MM.1S (cell line): Measurements from ENCODE around the gene PTPRD.

Experiments used
- DNase-seq: peaks from one replicate; pipeline ENCODE4 v3.0.0-alpha.2; 2015
- H2AFZ ChIP-seq: fragments of 300-600 bp; sonication (generic); 2 replicates; pipeline ENCODE4 v1.6.0; 2016; ENCODE audit warnings: antibody characterized with exemption, low read length
- H3F3A ChIP-seq: fragments of 300-600 bp; sonication (generic); 2 replicates; pipeline ENCODE4 v1.6.1; 2016; ENCODE audit warnings: mild to moderate bottlenecking, antibody characterized with exemption, low read length, moderate library complexity, mixed read lengths; ENCODE audit not compliant: insufficient read depth
- H3K27ac ChIP-seq: fragments of 300-600 bp; sonication (generic); 2 replicates; pipeline ENCODE4 v1.5.1; 2016; ENCODE audit warnings: mild to moderate bottlenecking, low read length
- H3K27me3 ChIP-seq: fragments of 300-600 bp; sonication (generic); replicated peaks from 2 replicates; pipeline ENCODE4 v1.6.0; 2016; ENCODE audit warnings: low read length; ENCODE audit not compliant: insufficient read depth
- H3K36me3 ChIP-seq: fragments of 300-600 bp; sonication (generic); replicated peaks from 2 replicates; pipeline ENCODE4 v1.6.1; 2016; ENCODE audit warnings: mild to moderate bottlenecking, low read length, mixed read lengths; ENCODE audit not compliant: insufficient read depth
- H3K4me1 ChIP-seq: fragments of 300-600 bp; sonication (generic); 2 replicates; pipeline ENCODE4 v1.6.1; 2016; ENCODE audit warnings: low read length, mixed read lengths
- H3K4me2 ChIP-seq: fragments of 300-600 bp; sonication (generic); 2 replicates; pipeline ENCODE4 v1.6.0; 2016; ENCODE audit warnings: low read depth, low read length
- H3K4me3 ChIP-seq: fragments of 300-600 bp; sonication (generic); 2 replicates; pipeline ENCODE4 v1.5.1; 2016; ENCODE audit warnings: low read length, mixed read lengths
- H3K79me2 ChIP-seq: fragments of 300-600 bp; sonication (generic); 2 replicates; pipeline ENCODE4 v1.6.1; 2016; ENCODE audit warnings: mixed run types, low read length, mixed read lengths
- H3K9ac ChIP-seq: fragments of 300-600 bp; sonication (generic); 2 replicates; pipeline ENCODE4 v1.6.1; 2016; ENCODE audit warnings: low read length, mixed read lengths
- H3K9me2 ChIP-seq: fragments of 300-600 bp; sonication (generic); replicated peaks from 2 replicates; pipeline ENCODE4 v1.6.1; 2016; ENCODE audit warnings: mild to moderate bottlenecking, low read length, mixed read lengths; ENCODE audit not compliant: insufficient read depth
- H3K9me3 ChIP-seq: fragments of 300-600 bp; sonication (generic); replicated peaks from 2 replicates; pipeline ENCODE4 v1.6.1; 2016; ENCODE audit warnings: mild to moderate bottlenecking, low read length, mixed read lengths; ENCODE audit not compliant: insufficient read depth
- H4K20me1 ChIP-seq: fragments of 300-600 bp; sonication (generic); 2 replicates; pipeline ENCODE4 v1.6.1; 2016; ENCODE audit warnings: mild to moderate bottlenecking, low read length, moderate library complexity, mixed read lengths; ENCODE audit not compliant: insufficient read depth
- CTCF ChIP-seq: fragments of 300-600 bp; sonication (generic); IDR thresholded peaks from 2 replicates; pipeline ENCODE4 v1.5.1; 2016; ENCODE audit warnings: antibody characterized with exemption, low read length, mixed read lengths
- EZH2 ChIP-seq: fragments of 300-600 bp; sonication (generic); optimal IDR thresholded peaks from 2 replicates; pipeline ENCODE3; 2017; ENCODE audit warnings: low read depth, mild to moderate bottlenecking, antibody characterized with exemption, low read length, mixed read lengths
- EZH2phosphoT487 ChIP-seq: fragments of 300-600 bp; sonication (generic); IDR thresholded peaks from 2 replicates; pipeline ENCODE4 v1.6.1; 2018; ENCODE audit warnings: antibody characterized with exemption, low read length

PTPRD gene

GRCh38 chr9:8859416-8859815, 1753.4 kb downstream of the PTPRD start:
- Histone ChIP-seq H3K4me3 (no peak overlapping the region), H3K27me3 (no peaks in the 10 kb centered on the region), H3K36me3 (no peaks in the 10 kb centered on the region), H3K27ac (no peak overlapping the region), H3K9me2 (no peaks in the 10 kb centered on the region), H3K4me1 (no peaks in the 10 kb centered on the region), H3K9ac (no peak overlapping the region), H2AFZ (no peak overlapping the region), H3F3A (no peaks in the 10 kb centered on the region), H3K79me2 (no peaks in the 10 kb centered on the region), H3K4me2 (no peak overlapping the region), H4K20me1 (no peaks in the 10 kb centered on the region), H3K9me3 (no peaks in the 10 kb centered on the region)
- TF ChIP-seq CTCF (no peak), EZH2 (no peak), EZH2phosphoT487 (no peak)
- DNase-seq, result no peak

- H3K9ac ChIP-seq, result no peak overlapping the region
- H3K4me1 ChIP-seq, result no peaks in the 10 kb centered on the region
- no peak for DNase-seq
- H3K9me2 ChIP-seq, result no peaks in the 10 kb centered on the region
- no peaks in the 10 kb centered on the region for H3K79me2 ChIP-seq
- H3K4me2 ChIP-seq, result no peak overlapping the region; the same call in 1 of the 2 replicates
- H3K27ac ChIP-seq, result no peak overlapping the region
- TF ChIP-seq EZH2phosphoT487, result no peak
- H3K27me3 ChIP-seq, result no peaks in the 10 kb centered on the region
- no peaks in the 10 kb centered on the region for H3F3A ChIP-seq
- no peaks in the 10 kb centered on the region for H3K36me3 ChIP-seq
- no peak overlapping the region for H3K4me3 ChIP-seq
- no peaks in the 10 kb centered on the region for H3K9me3 ChIP-seq
- H2AFZ ChIP-seq, result no peak overlapping the region
- no peaks in the 10 kb centered on the region for H4K20me1 ChIP-seq
Measured at GRCh38 chr9:8858596-8859161, 1754.1 kb downstream of the PTPRD start.

GRCh38 chr9:8857926-8858595, 1754.7 kb downstream of the PTPRD start:
- Histone ChIP-seq H3K4me1 (no peaks in the 10 kb centered on the region), H3K27me3 (no peaks in the 10 kb centered on the region), H2AFZ (peak overlapping the region; percentile 88), H3K36me3 (no peaks in the 10 kb centered on the region), H3K4me3 (peak overlapping the region; percentile 88), H3K9ac (peak overlapping the region; percentile 26; the same call in 1 of the 2 replicates), H3K4me2 (peak overlapping the region; percentile 62; the same call in 1 of the 2 replicates), H3K79me2 (no peaks in the 10 kb centered on the region), H3K9me3 (no peaks in the 10 kb centered on the region), H4K20me1 (no peaks in the 10 kb centered on the region), H3K27ac (no peak overlapping the region), H3F3A (no peaks in the 10 kb centered on the region), H3K9me2 (no peaks in the 10 kb centered on the region)
- DNase-seq, result peak; percentile 49
- TF ChIP-seq EZH2 (no peak), CTCF (no peak), EZH2phosphoT487 (no peak)
